ENCODE data around the gene H1-8.
"Not testable (repeated sequence)": the region's sequence is repeated elsewhere in the genome, so short reads cannot be mapped to it uniquely, and the experiment has no call there.

The H1-8 gene

DNA sequence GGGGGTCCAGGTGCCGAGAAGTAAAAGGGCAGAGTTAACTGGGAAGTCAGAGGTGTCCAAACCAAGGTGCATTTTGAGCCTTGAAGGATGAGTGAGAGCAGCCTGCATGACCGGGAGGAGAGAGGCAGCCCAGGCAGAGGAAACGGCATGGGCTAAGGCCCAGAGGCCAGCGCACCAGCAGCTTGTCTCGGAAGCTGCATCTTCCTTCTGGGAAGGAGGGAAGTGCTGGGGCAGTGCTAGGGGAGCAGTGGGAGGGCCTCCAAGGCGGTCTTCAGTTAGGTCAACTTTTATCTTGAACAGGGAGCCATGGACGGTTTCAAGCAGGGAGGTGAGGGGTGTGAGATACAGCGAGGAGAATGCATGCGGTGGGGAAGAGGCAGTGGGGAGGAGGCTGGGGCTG lies 1.0 kb downstream of the H1-8 start:
- Histone ChIP-seq H3K36me3 (ENCODE audit: low read depth) (no peaks in the 10 kb centered on the region), H3K4me1 (ENCODE audit: insufficient read depth, poor library complexity, severe bottlenecking) (no peaks in the 10 kb centered on the region), H3K27me3 (ENCODE audit: insufficient read depth, poor library complexity, severe bottlenecking) (no peaks in the 10 kb centered on the region), H3K27ac (ENCODE audit: poor library complexity, severe bottlenecking) (no peak overlapping the region), H3K9me3 (ENCODE audit: severe bottlenecking) (no peaks in the 10 kb centered on the region), H3K4me3 (ENCODE audit: severe bottlenecking) (no peak overlapping the region)
- TF ChIP-seq, protein P1, sequence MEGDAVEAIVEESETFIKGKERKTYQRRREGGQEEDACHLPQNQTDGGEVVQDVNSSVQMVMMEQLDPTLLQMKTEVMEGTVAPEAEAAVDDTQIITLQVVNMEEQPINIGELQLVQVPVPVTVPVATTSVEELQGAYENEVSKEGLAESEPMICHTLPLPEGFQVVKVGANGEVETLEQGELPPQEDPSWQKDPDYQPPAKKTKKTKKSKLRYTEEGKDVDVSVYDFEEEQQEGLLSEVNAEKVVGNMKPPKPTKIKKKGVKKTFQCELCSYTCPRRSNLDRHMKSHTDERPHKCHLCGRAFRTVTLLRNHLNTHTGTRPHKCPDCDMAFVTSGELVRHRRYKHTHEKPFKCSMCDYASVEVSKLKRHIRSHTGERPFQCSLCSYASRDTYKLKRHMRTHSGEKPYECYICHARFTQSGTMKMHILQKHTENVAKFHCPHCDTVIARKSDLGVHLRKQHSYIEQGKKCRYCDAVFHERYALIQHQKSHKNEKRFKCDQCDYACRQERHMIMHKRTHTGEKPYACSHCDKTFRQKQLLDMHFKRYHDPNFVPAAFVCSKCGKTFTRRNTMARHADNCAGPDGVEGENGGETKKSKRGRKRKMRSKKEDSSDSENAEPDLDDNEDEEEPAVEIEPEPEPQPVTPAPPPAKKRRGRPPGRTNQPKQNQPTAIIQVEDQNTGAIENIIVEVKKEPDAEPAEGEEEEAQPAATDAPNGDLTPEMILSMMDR (IDR thresholded peaks at IDR 0.05; ENCODE audit: poor library complexity, severe bottlenecking) = no peak
- no peak for ATAC-seq (ENCODE audit: low read depth)
- DNase-seq (ENCODE audit: low spot score) = no peak

DNA sequence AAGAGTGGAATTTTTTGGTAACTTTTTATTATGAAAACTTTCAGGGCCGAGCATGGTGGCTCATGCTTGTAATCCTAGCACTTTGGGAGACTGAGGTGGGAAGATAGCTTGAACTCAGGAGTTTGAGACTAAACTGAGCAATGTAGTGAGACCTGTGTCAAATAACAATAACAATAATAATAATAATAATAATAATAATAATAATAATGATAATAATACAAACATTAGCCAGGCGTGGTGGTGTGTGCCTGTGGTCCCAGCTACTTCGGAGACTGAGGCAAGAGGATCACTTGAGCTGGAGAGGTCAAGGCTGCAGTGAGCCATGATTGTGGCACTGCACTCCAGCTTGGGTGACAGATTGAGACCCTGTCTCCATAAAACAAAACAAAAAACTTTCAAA lies 3.0 kb downstream of the H1-8 start:
- H3K9me3 ChIP-seq (ENCODE audit: severe bottlenecking); DNase-seq (ENCODE audit: low spot score); H3K27ac ChIP-seq (ENCODE audit: poor library complexity, severe bottlenecking); H3K4me3 ChIP-seq (ENCODE audit: severe bottlenecking); ATAC-seq (ENCODE audit: low read depth); H3K4me1 ChIP-seq (ENCODE audit: insufficient read depth, poor library complexity, severe bottlenecking); H3K36me3 ChIP-seq (ENCODE audit: low read depth); H3K27me3 ChIP-seq (ENCODE audit: insufficient read depth, poor library complexity, severe bottlenecking): not testable (repeated sequence)

DNA sequence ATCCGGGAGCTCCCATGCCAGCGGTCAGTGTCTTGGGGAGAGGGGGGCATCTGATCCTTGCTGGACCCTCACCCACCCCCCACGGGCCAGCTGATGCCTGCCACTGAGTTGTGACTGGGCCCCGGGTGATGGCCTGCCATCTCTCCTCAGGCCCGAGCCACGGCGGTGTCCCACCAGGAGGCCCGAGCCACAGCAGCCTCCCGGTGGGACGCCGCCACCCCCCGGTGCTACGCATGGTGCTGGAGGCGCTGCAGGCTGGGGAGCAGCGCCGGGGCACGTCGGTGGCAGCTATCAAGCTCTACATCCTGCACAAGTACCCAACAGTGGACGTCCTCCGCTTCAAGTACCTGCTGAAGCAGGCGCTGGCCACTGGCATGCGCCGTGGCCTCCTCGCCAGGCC lies 4.3 kb downstream of the H1-8 start:
- no peaks in the 10 kb centered on the region for H3K27me3 ChIP-seq (ENCODE audit: insufficient read depth, poor library complexity, severe bottlenecking)
- H3K27ac ChIP-seq (ENCODE audit: poor library complexity, severe bottlenecking) = no peak overlapping the region
- TF ChIP-seq, protein P1 (IDR thresholded peaks at IDR 0.05; ENCODE audit: poor library complexity, severe bottlenecking) = no peak
- no peaks in the 10 kb centered on the region for H3K4me1 ChIP-seq (ENCODE audit: insufficient read depth, poor library complexity, severe bottlenecking)
- no peaks in the 10 kb centered on the region for H3K36me3 ChIP-seq (ENCODE audit: low read depth)
- ATAC-seq (ENCODE audit: low read depth) = no peak
- H3K4me3 ChIP-seq (ENCODE audit: severe bottlenecking) = no peak overlapping the region
- no peaks in the 10 kb centered on the region for H3K9me3 ChIP-seq (ENCODE audit: severe bottlenecking)
- no peak for DNase-seq (ENCODE audit: low spot score)

DNA sequence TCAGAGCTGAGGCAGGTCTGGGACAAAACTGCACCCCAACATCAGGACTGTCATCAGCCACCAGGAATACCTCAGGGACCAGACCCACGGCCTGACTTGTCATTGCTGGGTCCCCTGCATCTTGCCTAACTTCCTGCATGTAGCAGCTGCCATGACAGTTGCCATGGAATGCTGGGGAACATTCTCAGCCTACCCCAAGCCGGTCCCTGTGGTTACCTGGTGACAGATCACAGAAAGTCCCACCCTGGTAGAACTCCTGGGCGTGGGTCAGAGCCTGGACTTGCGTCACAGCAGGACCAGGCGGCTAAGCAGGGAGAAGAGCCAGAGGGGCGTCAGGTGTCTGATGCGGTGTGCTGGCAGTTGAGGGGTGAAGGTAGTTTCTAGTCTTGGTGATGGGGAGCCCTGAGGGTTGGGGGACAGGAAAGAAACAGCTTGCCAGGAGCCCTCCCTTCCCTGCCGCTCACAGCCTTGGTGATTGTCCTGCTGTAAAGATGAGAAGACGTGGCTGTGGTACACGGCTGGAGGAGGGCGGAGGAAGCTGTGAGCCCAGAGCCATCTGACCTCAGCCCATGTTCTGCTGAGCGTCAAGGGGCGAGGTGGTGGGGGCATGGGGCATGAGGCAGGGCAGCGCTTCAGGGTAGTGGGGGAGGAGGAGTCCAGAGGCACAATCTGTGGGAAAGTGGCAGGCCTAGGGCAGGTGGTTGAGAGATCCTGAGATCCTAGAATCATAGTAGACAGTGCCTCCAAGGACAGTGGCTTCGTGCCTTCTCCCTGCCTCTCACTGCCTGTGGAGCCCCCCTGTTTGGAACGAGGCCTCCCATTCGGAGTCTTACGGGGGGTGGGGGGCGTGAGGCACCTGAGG lies 5.4 kb downstream of the H1-8 start:
- no peak for ATAC-seq (ENCODE audit: low read depth)
- Histone ChIP-seq H3K36me3 (ENCODE audit: low read depth) (no peaks in the 10 kb centered on the region), H3K9me3 (ENCODE audit: severe bottlenecking) (no peaks in the 10 kb centered on the region), H3K4me1 (ENCODE audit: insufficient read depth, poor library complexity, severe bottlenecking) (no peaks in the 10 kb centered on the region), H3K4me3 (ENCODE audit: severe bottlenecking) (no peak overlapping the region), H3K27ac (ENCODE audit: poor library complexity, severe bottlenecking) (no peak overlapping the region), H3K27me3 (ENCODE audit: insufficient read depth, poor library complexity, severe bottlenecking) (no peaks in the 10 kb centered on the region)
- no peak for DNase-seq (ENCODE audit: low spot score)
- TF ChIP-seq, protein P1 (IDR thresholded peaks at IDR 0.05; ENCODE audit: poor library complexity, severe bottlenecking) = no peak

DNA sequence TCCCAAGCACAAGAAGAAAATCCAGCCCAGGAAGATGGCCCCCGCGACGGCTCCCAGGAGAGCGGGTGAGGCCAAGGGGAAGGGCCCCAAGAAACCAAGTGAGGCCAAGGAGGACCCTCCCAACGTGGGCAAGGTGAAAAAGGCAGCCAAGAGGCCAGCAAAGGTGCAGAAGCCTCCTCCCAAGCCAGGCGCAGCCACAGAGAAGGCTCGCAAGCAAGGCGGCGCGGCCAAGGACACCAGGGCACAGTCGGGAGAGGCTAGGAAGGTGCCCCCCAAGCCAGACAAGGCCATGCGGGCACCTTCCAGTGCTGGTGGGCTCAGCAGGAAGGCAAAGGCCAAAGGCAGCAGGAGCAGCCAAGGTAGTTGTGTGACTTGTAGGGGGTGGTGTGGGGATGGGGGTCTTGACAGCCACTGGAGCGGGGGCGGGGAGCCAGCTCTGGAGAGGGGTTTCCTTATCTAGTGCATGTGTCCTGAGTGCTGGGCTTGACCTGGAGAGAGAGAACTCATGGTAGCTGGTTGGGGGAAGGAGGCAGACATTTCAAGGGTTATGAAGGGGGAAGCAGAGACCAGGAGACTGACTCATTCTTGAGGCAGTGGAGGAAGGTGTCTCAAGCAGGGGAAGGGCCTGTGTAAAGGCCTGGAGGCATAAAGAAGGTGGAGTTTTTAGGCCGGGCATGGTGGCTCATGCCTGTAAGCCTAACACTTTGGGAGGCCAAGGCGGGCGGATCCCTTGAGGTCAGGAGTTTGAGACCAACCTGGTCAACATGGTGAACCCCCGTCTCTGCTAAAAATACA lies 6.2 kb downstream of the H1-8 start:
- Histone ChIP-seq H3K9me3 (ENCODE audit: severe bottlenecking) (no peaks in the 10 kb centered on the region), H3K4me3 (ENCODE audit: severe bottlenecking) (no peak overlapping the region), H3K36me3 (ENCODE audit: low read depth) (no peaks in the 10 kb centered on the region), H3K4me1 (ENCODE audit: insufficient read depth, poor library complexity, severe bottlenecking) (no peaks in the 10 kb centered on the region), H3K27me3 (ENCODE audit: insufficient read depth, poor library complexity, severe bottlenecking) (no peaks in the 10 kb centered on the region), H3K27ac (ENCODE audit: poor library complexity, severe bottlenecking) (no peak overlapping the region)
- TF ChIP-seq, protein P1 (IDR thresholded peaks at IDR 0.05; ENCODE audit: poor library complexity, severe bottlenecking) = no peak
- ATAC-seq (ENCODE audit: low read depth) = peak; percentile 91
- no peak for DNase-seq (ENCODE audit: low spot score)

Data from RWPE2 (cell line).